IPS-NIHi7 (cell line): ENCODE data around the gene CPA5.

Experiments
- DNase-seq: peaks from one replicate; pipeline ENCODE4 v3.0.0; 2012; ENCODE audit warnings: mixed read lengths; ENCODE audit errors: extremely low spot score

CPA5 gene

DNA sequence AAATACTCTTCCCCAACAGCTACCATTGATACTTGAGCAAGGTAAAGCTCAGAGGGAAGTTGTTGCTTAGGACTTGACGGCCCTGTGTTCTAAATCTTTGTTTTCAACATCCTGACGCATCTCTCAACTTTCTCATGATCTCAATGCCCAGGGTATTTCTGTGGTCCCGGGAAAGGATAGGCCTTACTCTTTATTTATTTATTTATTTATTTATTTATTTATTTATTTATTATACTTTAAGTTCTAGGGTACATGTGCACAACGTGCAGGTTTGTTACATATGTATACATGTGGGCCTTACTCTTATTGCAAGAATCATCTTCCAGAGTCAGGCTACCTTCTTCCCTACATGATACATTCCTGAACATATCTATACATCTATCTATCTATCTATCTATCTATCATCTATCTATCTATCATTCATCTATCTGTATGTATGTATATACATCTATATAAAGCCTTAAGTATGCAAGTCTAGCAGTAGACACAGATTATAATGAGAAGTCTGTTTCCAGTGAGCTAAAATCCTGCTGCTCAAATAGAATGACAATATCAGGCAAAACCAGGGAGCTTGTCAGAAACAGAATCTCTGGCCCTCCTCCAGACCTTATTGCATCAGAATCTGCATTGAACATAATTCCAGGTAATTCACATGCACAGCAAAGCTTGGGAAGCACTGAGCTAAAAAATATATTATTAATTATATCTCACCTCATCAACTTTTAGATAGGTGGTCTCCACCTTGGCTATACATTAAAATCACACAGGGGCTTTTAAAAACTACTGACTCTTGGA lies 12.2 kb upstream of the CPA5 start:
- DNase-seq = no peak

DNA sequence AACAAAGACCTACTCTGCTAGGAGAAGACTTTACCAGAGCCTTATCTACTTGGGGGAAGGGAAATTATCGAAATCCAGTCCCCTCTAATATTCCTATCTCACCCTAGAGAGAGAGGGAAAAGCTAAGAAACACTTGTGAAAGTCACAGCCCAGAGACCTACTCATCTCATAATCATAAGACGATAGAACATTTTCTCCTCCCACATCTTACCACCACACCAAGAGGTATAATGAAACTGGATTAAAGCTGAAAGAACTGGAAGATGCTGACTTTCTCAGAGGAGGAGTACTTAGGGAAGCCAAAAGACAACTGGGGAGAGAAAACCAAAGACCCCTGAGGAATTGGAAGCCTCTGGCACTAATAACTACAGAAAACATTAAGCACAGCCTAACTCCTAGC lies 10.8 kb upstream of the CPA5 start:
- DNase-seq = no peak

DNA sequence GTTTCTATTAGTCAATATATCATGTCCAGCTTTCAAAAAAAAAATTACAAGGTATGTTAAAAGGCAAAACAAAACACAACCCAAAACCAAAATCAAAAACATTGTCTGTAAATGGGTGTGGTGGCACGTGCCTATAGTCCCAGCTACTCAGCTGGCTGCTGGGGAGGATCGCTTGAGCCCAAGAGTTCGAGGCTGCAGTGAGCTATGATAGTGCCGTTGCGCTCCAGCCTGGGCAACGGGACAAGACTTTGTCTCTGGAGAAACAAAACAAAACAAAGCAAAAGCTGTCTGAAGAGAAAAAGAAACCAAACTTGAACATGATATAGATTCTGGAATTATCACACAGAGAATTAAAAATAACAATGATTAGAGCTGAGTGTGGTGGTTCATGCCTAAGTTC lies 10.3 kb upstream of the CPA5 start:
- no peak for DNase-seq

DNA sequence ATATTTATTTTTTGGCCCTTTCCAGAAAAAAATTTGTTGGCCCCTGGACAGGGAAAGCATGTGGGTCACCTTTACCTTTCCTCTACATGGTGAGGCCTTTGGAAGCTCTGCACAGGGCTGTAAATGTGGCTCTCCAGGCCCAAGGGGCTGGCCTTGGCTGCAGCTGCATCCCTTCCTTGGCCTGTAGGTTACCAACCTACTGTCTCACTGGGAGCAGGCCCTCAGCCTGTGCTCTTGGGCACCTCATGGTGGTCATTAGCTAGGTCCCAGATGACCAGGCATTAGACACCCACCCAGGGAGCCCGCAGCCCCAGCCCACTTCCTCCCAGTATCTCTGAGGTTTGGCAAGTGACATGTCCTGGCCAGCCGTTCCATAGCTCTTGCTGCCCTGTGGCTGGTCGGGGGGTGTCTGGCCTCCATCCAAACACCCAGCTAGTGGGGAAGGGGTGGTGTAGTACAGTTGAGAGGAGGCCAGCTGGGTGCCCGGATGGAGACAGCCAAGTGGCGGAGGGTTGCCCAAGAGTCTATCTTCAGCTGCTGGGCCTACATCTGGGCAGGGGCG lies 7.1 kb upstream of the CPA5 start:
- DNase-seq = no peak

DNA sequence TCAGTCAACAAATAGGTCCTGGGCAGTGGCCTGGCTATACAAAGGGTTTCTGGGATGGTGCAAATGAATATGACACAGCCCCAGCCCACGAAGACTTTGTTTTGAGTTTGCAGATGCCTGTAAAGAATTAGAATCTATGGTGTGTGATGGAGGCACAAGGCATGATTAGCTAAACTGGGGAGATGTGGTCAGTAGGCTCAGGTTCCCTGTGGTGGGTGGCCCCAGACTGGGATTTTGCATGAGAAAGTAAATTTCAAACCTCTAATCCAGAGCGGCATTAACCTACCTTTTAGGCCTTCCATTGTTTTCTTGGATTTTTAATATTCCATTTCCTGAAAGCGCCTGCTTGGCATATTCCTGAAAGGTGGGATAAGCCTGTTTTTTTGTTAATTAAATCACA lies 6.4 kb upstream of the CPA5 start:
- DNase-seq = no peak

DNA sequence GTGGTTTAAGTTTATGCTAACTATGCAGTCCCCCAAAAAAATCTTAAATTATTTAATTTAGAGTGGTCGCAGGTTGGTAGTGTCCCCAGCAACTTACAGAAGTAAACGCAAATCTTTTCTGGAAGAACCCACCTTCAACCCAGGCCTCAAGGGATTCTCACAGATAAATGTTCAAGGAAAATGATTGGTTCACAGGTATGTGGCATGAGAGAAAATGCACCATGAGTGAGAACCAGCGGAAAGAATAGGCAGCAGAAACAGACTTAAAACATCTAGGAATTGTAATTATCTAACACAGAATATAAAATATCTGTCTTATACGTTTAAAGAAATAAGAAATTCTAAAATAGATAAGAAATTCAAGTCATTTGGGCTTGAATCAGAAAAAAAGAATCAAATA lies 2.7 kb upstream of the CPA5 start:
- DNase-seq = no peak

DNA sequence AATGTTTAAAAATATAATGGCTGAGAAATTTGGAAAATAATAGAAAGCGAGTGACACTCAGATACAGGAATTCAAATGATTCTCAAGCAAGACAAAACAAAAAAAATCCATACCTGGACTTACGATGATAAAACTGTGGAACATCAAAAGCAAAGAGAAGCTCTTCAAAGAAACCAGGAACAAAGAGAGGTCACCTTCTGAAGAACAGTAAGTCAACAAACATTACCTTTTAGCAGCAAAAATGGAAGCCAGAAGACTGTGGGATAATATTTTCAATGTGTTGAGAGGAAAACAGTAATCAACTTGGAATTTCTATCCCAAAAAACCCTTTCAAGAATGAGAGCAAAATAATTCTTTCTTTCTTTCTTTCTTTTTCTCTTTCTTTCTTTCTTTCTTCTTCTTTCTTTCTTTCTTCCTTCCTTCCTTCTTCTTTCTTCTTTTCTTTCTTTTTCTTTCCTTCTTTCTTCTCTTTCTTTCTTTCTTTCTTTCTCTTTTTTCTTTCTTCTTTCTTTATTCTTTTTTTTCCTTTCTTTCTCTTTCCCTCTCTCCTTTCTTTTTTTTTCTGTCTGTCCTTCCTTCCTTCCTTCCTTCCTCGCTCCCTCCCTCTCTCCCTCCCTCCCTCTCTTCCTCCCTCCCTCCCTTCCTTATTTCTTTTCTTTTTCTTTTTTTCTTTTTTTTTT lies 1.8 kb upstream of the CPA5 start:
- no peak for DNase-seq

DNA sequence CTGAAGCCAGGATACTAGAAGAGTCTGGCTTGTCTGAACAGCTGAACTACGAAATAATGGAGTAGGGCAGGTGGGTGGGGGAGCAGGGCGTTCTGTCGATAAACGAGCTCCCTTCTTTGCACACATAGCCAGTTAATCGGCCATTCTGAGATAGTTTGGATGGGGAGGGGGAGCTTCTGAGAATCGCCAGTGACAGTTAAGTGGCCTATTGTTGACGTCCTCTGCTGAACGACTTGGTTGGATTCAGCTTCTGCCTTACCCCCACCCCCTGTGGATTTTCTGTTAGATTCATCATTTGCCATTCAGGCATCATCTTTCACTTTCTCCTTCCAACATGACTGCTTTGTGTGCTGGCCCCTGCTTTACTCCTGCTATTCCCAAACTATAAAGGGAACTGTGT lies 520 bp downstream of the CPA5 start:
- DNase-seq = no peak

DNA sequence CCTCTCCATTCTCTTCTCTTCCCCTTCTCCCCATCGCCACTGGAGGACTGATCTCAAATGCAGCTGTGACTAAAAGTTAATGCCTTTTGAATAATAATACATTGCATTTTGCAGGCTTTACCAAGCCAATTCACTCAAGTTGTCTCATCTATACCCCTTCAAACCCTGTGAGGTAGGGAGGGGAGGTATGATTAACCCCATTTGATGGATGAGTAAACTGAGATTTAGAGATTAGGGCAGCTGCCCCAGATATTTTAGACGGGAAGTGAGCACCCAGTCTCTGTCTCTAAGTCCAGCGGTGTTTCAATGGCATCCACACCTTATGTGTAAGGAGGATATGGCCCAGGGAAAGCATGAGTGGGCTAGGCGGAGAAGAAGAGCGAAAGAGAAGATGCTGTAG lies 1.1 kb downstream of the CPA5 start:
- DNase-seq = no peak

DNA sequence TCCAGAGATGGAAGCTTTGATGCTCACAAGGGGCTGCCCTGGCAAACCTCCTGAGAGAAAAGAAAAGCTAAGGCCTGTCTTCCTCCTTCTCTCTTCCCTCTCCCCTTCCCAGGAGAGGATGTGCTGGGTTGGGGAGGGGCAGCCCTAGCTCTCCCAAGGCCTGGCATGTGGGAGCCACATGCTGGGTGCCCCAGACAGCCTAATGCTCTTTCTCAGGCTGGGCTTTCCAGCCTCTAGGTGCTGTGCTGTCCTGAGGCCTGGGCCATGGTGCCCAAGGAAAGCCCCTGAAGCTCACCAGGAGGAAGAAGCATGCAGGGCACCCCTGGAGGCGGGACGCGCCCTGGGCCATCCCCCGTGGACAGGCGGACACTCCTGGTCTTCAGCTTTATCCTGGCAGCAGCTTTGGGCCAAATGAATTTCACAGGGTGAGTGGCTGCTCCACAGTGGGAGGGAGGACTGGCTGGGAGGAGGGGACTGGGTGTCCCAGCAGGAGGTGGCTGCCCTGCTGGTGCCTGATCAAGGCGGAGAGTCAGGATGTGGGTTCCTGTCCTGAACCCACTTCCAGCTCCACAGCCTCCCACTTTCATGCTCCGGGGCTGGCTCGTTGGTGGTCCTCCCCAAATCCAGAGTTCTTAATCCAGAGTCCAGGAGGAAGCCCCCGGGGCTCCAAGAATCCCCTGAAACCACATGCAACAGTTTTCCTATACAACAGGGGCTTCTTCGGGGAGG lies 1.7 kb downstream of the CPA5 start:
- no peak for DNase-seq

DNA sequence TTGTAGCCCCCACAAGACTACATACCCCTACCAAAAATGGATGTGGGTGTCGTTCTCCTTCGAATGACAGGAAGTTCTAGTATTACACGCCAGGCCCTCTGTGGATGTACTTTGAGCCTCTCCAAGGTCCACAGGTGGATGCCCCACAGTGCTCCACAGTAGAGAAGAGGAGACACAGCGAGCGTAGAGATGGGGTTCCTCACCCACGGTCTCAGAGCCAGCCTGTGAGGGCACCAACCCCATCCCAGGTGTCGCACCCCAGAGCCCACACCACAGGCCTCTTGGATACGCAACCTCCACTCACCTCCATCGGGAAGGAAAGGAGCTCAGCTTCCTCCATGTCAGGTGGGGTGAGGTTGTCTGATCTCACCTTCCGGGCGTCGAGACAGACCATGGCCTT lies 2.3 kb downstream of the CPA5 start:
- no peak for DNase-seq

DNA sequence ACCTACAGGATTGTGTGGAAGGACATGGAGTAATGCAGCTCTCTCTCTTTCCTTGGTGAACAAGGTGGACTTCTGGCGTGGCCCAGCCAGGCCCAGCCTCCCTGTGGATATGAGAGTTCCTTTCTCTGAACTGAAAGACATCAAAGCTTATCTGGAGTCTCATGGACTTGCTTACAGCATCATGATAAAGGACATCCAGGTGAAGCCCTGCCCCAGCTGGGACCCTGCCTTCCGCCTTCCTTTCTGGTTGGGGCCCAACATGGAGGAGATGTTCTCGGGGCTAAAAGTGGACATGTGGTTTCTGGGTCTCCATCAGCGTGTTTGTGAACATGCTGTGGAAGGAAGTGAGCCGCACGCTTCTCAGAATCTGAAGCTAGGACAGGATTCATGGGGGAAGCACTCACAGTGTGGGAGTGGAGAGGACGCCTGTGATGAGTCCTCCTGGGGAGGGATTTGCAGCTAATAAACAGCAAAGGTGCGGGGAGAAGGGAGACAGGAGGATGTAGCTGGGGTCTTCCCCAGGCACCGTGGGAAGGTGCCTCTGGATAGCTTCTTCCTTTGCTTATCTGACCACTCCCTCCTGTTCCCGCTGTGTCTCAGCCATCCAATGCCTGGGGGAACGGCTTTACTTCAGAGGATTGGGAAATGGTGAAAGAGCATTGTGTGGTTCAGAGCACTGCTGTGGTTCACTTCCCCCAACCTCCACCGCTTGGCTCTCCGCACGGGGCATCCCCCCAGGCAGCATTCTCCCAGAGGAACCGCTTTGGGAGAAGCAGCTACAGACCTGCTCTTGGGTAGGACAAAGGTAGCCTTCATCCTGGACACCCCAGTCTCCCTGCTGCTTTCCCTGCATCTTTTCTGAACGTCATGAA lies 5.5 kb downstream of the CPA5 start:
- DNase-seq = peak; percentile 53

DNA sequence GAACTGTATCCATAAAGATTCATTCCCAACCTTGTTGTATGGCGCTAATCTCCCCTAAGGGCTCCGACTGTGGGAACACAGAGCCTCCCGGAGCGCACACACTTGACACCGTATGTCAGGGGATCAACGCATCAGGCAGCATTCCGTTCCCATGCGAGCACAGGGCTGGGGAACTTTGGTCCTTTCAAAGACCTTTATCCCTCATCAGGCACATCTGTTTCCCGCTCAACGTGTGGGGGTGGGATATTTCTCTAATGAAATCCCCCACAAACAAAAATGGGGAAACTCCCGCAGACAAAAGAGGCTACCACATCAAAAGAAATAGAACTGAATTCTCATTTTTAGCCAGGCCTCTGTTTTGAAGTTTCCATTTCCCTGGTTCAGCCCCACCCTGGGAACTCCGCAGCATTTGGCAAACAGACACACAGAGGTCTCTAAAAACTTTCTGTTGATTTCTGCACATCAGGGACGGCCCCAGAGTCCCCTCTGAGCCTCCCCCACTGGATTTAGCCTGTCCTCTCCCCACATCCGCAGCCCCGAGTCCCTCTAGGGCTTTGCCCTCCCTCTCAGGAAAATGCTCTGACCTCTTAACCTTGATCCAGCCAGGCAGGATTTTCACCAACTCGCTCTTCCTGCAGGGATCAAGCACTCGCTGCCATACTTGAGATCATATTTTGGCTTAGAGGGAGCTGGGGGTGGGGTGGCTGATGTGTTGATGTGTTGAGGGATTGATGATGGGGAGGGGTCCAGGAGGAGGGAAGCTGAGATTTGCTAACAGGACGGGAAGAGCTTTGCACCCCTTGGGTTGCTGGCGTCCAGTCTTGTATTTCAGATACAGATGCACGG lies 6.6 kb downstream of the CPA5 start:
- DNase-seq = no peak

DNA sequence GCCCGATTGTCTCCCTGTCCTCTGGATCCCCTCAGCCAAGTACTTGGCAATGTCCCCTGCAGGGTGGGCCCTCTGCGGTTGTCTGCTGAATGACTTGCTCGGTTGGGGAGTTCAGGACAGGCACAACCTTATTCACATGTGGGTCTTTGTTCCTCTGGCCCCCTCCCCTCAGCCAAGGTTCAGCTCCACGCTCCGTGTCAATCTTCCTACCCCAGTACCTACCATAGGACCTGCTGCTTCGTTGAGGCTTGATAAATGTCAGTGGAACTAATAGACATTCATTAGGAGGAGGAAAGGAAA lies 7.1 kb downstream of the CPA5 start:
- no peak for DNase-seq

DNA sequence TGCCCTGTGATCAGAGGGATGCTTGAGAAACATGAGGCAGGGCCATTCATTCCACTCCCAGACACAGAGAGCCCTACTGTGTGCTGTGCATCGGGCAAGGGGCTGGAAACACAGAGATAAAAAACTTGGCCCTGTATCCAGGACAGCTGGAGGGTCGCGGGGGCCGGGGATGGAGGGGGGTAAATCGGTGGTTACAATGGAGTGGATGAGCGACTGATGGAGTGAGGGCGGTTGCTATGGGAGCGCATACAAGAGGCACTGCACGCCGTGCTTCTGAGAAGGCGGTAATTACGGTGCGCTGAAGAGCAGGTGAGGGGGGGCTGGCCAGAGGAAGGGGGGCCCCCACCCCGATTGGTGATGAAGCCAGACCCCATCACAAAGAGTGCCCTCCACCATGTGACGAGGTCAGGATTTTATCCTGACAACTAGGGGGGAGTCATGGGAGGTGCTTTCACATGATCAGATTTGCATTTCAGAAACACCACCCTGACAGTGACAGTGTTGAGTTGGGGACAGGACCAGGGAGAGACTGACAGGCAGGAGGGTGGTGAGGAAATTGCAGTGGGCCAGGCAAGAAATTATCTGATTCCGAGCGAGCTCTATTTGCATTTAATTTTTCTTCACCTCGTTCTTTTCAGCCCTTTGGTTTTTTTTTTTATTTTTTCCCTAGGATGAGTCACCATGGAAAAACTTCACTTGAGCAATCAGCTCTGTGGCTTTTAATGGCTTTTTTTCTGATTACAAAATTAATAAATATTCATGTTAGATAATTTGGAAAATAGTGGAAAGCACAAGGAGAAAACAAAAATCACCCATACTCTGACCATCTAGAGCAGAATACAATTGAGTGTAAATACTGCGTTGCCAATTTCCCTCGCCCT lies 7.8 kb downstream of the CPA5 start:
- DNase-seq = no peak

DNA sequence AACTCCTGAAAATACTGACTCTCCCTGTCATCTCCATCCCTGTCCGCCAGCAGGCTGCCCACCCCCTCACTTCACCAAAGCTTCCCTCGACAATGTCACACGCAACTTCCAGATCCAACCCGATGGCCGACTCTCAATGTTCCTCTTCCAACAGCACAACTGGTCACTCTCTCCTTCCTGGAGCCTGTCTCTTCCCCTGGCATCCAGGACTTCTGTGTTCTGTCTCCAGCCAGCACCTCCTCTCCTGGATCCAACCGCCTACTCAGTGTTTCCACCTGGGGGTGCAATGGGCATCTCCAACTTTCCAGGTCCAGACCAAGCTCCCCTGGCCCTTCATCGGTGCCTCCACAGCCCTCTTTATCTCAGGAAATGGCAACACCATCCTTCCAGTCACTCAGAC lies 8.6 kb downstream of the CPA5 start:
- DNase-seq = no peak

DNA sequence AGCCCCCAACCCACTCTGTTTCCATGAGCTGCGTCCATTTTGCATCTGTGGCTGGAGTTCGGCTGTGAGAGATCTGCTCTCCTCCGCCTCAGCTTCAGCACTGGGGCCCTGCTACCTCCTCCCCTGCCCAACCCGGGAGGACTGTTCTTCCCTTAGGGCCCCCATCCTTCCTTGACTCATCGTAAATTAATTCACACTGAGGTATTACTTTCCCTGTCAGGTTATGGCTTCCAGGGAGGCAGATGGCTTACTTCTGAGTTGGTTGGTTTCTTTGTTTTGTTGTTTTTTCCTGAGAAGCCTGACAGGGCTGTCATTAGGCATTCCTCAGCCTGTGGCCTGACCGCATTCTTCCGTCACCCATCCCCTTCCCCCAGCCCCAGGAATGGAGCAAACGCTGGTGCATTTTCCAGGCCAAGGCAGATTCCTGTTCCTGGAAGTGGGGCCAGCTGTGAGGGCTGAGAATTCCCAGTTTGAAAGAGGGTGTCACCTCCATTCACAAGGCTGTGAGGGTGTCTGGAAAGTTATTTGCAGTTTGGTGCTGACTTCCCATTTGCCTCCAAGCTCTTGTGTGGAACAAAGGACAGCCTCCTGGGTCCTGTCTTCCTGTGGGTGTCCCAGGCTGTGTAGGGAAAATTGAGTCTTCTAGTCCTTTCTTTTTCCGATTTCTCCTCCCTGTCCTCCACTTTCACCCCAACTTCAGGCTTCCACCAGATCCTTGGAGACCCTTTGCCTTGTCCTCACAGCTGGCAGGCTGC lies 11.7 kb downstream of the CPA5 start:
- DNase-seq = peak; percentile 86

DNA sequence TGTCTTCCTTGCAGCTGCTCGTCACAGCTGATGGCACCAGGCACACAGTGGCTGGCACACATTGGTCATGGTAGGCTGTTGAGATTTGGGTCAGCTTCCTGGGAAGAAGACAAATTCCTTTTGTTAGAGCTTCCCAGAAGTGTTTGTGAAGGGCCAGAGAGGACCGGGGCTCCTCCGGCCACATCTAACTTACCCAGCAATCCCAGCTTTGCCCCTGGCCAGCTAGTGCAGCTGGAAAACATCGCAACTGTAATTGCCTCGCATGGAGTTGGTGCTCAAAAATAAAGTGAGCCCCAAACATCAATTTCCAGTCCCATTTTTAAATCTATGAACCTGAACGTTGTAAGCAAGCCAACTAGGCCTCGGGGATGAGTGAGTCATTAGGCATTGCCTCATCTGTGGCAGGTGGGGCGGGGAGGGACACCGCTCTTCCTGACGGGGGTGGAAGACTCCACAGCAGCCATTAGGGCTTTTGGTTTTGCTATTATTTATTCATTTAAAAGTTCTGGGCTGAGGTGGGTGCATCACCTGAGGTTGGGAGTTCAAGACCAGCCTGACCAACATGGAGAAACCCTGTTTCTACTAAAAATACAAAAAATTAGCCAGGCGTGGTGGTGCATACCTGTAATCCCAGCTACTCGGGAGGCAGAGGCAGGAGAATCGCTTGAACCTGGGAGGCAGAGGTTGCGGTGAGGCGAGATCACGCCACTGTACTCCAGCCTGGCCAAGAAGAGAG lies 12.4 kb downstream of the CPA5 start:
- peak; percentile 40 for DNase-seq
